ENCODE measurements around the gene APOL1. TPM values are rescaled to one million over a fixed set of nuclear protein-coding genes. Genes with fewer than 3 reads are reported as not detected.

The APOL1 gene
- total and polyA plus RNA-seq, 4 donors: 7.7 to 129 (median 59.5) TPM

DNA sequence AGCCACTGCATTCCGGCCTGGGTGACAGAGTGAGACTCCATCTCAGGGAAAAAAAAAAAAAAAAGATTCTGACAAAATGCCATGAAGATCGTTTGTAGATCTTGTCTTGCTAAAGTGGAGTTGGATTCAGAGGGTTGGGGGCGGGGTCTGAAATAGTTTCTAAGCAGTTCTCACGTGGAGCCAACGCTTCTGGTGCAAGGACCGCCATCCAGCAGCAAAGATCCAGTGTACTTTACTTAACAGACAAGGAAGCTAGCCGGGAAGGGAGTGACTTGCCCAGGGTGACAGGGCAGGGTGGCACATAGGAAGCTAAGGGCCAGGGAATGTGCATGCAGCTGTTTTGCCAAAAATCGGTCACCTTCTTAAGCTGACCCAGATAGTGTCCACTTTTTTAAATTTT is 27.4 kb downstream of the APOL1 start:
- WGBS: 55% methylated on average over 8 of the region's 8 CpGs
- peaks cover 8 to 47% (median 35%) of the 10 kb centered on the region in 4 donors for H3K4me1 ChIP-seq (ENCODE audit: control insufficient read depth in 4 of 4, insufficient read depth in 4 of 4, low read length in 3 of 4)
- H3K27me3 ChIP-seq (ENCODE audit: control insufficient read depth in 4 of 4, insufficient read depth in 4 of 4, low read length in 3 of 4): no peaks in the 10 kb centered on the region
- no peak overlapping the region for H3K4me3 ChIP-seq (ENCODE audit: low read depth in 1 of 3, low read length in 3 of 3)
- no peak overlapping the region for H3K27ac ChIP-seq (ENCODE audit: low read depth in 1 of 2, low read length in 2 of 2)
- no peak for DNase-seq (ENCODE audit: low spot score)
- H3K9me3 ChIP-seq (ENCODE audit: control insufficient read depth in 4 of 4, low read length in 3 of 4): no peaks in the 10 kb centered on the region
- H3K9ac ChIP-seq (ENCODE audit: low read depth in 1 of 2, low read length in 2 of 2): no peak overlapping the region
- peaks cover 15 to 40% (median 30%) of the 10 kb centered on the region in 4 donors for H3K36me3 ChIP-seq (ENCODE audit: control insufficient read depth in 4 of 4, insufficient read depth in 3 of 4, low read depth in 1 of 4, low read length in 3 of 4)
- TF ChIP-seq HNF4A (conservative IDR thresholded peaks at IDR 0.05) (no peak), TAF1 (conservative IDR thresholded peaks at IDR 0.05) (no peak), FOXA1 (IDR thresholded peaks at IDR 0.05) (no peak), NR2F2 (IDR thresholded peaks at IDR 0.05) (no peak), JUND (IDR thresholded peaks at IDR 0.05) (no peak), HNF4G (IDR thresholded peaks at IDR 0.05) (no peak), RXRA (IDR thresholded peaks at IDR 0.05) (no peak), YY1 (IDR thresholded peaks at IDR 0.05) (no peak), SP1 (IDR thresholded peaks at IDR 0.05) (no peak), RAD21 (IDR thresholded peaks at IDR 0.05) (no peak), FOXA2 (IDR thresholded peaks at IDR 0.05) (no peak), EGR1 (IDR thresholded peaks at IDR 0.05; ENCODE audit: low read depth in 2 of 2) (no peak), GABPA (IDR thresholded peaks at IDR 0.05 in 1 of 2, conservative IDR thresholded peaks at IDR 0.05 in 1 of 2) (no peak)
- TF ChIP-seq, protein P1, sequence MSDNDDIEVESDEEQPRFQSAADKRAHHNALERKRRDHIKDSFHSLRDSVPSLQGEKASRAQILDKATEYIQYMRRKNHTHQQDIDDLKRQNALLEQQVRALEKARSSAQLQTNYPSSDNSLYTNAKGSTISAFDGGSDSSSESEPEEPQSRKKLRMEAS (IDR thresholded peaks at IDR 0.05): no peak
- TF ChIP-seq, protein P2, sequence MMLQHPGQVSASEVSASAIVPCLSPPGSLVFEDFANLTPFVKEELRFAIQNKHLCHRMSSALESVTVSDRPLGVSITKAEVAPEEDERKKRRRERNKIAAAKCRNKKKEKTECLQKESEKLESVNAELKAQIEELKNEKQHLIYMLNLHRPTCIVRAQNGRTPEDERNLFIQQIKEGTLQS (IDR thresholded peaks at IDR 0.05): no peak
- TF ChIP-seq, protein P3, sequence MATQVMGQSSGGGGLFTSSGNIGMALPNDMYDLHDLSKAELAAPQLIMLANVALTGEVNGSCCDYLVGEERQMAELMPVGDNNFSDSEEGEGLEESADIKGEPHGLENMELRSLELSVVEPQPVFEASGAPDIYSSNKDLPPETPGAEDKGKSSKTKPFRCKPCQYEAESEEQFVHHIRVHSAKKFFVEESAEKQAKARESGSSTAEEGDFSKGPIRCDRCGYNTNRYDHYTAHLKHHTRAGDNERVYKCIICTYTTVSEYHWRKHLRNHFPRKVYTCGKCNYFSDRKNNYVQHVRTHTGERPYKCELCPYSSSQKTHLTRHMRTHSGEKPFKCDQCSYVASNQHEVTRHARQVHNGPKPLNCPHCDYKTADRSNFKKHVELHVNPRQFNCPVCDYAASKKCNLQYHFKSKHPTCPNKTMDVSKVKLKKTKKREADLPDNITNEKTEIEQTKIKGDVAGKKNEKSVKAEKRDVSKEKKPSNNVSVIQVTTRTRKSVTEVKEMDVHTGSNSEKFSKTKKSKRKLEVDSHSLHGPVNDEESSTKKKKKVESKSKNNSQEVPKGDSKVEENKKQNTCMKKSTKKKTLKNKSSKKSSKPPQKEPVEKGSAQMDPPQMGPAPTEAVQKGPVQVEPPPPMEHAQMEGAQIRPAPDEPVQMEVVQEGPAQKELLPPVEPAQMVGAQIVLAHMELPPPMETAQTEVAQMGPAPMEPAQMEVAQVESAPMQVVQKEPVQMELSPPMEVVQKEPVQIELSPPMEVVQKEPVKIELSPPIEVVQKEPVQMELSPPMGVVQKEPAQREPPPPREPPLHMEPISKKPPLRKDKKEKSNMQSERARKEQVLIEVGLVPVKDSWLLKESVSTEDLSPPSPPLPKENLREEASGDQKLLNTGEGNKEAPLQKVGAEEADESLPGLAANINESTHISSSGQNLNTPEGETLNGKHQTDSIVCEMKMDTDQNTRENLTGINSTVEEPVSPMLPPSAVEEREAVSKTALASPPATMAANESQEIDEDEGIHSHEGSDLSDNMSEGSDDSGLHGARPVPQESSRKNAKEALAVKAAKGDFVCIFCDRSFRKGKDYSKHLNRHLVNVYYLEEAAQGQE (IDR thresholded peaks at IDR 0.05): no peak
- TF ChIP-seq, protein P4, sequence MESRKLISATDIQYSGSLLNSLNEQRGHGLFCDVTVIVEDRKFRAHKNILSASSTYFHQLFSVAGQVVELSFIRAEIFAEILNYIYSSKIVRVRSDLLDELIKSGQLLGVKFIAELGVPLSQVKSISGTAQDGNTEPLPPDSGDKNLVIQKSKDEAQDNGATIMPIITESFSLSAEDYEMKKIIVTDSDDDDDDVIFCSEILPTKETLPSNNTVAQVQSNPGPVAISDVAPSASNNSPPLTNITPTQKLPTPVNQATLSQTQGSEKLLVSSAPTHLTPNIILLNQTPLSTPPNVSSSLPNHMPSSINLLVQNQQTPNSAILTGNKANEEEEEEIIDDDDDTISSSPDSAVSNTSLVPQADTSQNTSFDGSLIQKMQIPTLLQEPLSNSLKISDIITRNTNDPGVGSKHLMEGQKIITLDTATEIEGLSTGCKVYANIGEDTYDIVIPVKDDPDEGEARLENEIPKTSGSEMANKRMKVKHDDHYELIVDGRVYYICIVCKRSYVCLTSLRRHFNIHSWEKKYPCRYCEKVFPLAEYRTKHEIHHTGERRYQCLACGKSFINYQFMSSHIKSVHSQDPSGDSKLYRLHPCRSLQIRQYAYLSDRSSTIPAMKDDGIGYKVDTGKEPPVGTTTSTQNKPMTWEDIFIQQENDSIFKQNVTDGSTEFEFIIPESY (IDR thresholded peaks at IDR 0.05): no peak

DNA sequence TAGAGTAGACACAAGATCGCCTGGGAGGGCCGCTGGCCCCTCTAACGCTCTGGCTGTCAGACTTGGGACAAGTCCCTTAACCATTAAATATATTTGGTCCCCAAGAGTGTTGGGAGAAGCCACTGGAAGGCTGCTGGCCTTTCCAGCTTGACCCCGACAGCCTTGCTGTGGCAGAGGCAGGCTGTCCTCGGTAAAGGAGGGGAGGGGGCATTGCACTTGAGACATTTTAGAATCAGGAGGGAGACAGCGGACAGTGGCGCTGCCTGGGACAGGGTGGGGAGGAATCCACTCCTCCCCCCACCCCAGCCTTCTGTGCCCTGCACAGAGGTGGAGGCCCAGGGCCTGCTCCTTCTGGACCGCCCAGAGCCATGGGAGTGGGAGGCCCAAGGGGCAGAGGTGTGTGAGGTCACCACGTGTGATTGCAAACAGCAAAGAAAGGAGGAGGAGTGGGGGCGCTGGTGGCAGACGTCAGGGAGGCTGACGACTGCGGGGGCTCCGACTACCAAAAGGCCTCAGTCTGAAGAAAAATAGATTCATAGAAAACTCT is 28.9 kb downstream of the APOL1 start:
- no peak overlapping the region for H3K27ac ChIP-seq (ENCODE audit: low read depth in 1 of 2, low read length in 2 of 2)
- peaks cover 15 to 62% (median 45%) of the 10 kb centered on the region in 4 donors for H3K4me1 ChIP-seq (ENCODE audit: control insufficient read depth in 4 of 4, insufficient read depth in 4 of 4, low read length in 3 of 4)
- no peaks in the 10 kb centered on the region for H3K9me3 ChIP-seq (ENCODE audit: control insufficient read depth in 4 of 4, low read length in 3 of 4)
- no peak overlapping the region for H3K4me3 ChIP-seq (ENCODE audit: low read depth in 1 of 3, low read length in 3 of 3)
- 86% methylated on average over 14 of the region's 14 CpGs for WGBS
- TF ChIP-seq SP1 (IDR thresholded peaks at IDR 0.05): no peak
- TF ChIP-seq YY1 (IDR thresholded peaks at IDR 0.05): no peak
- no peak for TF ChIP-seq NR2F2 (IDR thresholded peaks at IDR 0.05)
- TF ChIP-seq TAF1 (conservative IDR thresholded peaks at IDR 0.05): no peak
- H3K27me3 ChIP-seq (ENCODE audit: control insufficient read depth in 4 of 4, insufficient read depth in 4 of 4, low read length in 3 of 4): no peaks in the 10 kb centered on the region
- H3K36me3 ChIP-seq (ENCODE audit: control insufficient read depth in 4 of 4, insufficient read depth in 3 of 4, low read depth in 1 of 4, low read length in 3 of 4): peaks cover 15 to 42% (median 37%) of the 10 kb centered on the region in 4 donors
- DNase-seq (ENCODE audit: low spot score): no peak
- no peak overlapping the region for H3K9ac ChIP-seq (ENCODE audit: low read depth in 1 of 2, low read length in 2 of 2)
